Measurements from ENCODE around the gene ABHD17C. TPM values are rescaled to one million over a fixed set of nuclear protein-coding genes. Genes with fewer than 3 reads are reported as not detected.

The ABHD17C gene
- polyA plus RNA-seq, 1 donor (not counting 4 experiments of a cell fraction or from before 2014, with no cell fraction given) = 23.3 TPM

DNA sequence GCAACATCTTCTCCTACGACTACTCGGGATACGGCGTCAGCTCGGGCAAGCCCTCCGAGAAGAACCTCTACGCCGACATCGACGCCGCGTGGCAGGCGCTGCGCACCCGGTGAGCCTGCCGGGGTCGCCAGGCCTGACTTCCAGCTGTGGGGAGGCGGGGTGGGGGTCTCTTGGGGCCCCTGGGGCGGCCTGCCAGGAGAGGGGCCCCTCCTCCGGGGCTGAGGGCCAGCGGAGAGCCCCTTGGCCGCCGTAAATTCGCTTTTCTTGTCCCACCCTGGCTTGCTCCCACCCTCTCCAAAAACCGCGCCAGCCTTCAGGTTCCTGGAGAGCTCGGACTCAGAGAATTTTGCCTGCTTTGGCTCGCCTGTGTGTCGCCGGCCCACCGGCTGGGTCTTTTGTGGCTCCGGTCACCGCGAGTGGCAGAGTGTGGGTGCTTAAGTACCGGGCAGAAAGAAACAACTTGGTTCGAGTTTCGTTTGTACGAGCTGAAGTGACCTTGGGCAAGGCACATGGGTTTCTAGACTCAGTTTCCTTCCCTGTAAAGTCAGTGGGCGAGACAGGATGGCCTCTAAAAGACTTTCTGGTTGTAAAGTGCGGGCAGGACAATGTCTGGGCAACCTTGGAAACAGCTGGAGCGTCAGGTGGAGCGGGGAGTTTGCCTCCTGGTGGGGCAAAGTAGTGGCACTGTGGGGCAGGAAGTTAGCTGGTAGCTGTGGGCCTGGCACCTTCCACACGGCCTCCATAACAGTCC lies 976 bp downstream of the ABHD17C start:
- H3K4me1 ChIP-seq (ENCODE audit: control insufficient read depth, extremely low read depth, insufficient read depth, low read length) = peaks cover 31% of the 10 kb centered on the region

DNA sequence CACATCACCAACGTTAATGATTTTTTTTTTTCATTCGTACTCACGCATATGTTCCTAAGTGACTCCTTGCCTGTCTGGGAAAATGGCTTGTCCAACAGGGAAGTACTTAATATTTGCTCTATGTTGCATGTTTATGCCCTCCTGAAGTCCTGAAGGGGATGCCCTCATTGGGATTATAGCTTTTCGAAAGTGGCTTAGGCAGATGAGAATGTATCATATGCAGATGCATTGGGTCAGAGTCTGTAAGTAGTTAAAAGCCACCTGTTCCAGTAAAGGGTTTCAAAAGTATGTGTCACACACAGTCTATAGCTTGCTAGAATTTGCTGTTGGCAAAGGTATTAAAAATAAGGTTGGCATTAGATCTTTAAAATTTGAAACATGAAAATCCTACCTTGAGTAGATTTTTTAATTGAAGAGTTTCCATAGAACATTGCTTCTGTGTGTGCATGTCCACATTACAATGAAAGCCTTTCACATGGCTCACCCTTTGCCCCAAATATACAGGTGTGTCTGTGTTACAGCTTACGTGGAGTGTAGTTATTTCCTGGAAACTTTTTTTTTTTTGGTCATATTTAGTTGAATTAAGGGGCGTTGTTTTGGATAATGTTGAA lies 2.1 kb downstream of the ABHD17C start:
- Histone ChIP-seq H3K4me2 (ENCODE audit: control insufficient read depth, extremely low read depth, insufficient read depth, low read depth, low read length) (peak overlapping the region; percentile 82), H3K4me1 (ENCODE audit: control insufficient read depth, extremely low read depth, insufficient read depth, low read length) (peaks cover 39% of the 10 kb centered on the region), H3K9me1 (ENCODE audit: control insufficient read depth, extremely low read depth, insufficient read depth, low read length) (no peaks in the 10 kb centered on the region), H3K36me3 (ENCODE audit: control insufficient read depth in 2 of 2, extremely low read depth in 1 of 2, insufficient read depth in 2 of 2, low read length in 2 of 2) (peaks cover 0 to 13% of the 10 kb centered on the region in 2 experiments), H3K4me3 (ENCODE audit: control insufficient read depth in 2 of 3, extremely low read depth in 1 of 3, insufficient read depth in 2 of 3, low read depth in 1 of 3, low read length in 3 of 3) (peak overlapping the region; percentile 75 to 89 (median 85)), H3K27me3 (ENCODE audit: control insufficient read depth, extremely low read depth, insufficient read depth, low read length) (no peaks in the 10 kb centered on the region), H4K20me1 (ENCODE audit: control insufficient read depth, extremely low read depth, insufficient read depth, low read length) (peaks cover 4% of the 10 kb centered on the region), H3K79me2 (ENCODE audit: control insufficient read depth, insufficient read depth, low read length) (peaks cover 65% of the 10 kb centered on the region), H3K9me3 (ENCODE audit: control insufficient read depth, low read depth, low read length) (no peaks in the 10 kb centered on the region), H2AFZ (ENCODE audit: control insufficient read depth, low read length) (no peak overlapping the region), H3K9ac (ENCODE audit: control insufficient read depth, extremely low read depth, insufficient read depth, low read length) (peak overlapping the region; percentile 84), H3K27ac (ENCODE audit: control insufficient read depth, insufficient read depth, low read length) (peak overlapping the region; percentile 58)
- DNase-seq (ENCODE audit: low read depth, low spot score) (no peak), FAIRE-seq (no peak)
- TF ChIP-seq EZH2 (IDR thresholded peaks at IDR 0.05; ENCODE audit: low read length) = no peak
- TF ChIP-seq, protein P1, sequence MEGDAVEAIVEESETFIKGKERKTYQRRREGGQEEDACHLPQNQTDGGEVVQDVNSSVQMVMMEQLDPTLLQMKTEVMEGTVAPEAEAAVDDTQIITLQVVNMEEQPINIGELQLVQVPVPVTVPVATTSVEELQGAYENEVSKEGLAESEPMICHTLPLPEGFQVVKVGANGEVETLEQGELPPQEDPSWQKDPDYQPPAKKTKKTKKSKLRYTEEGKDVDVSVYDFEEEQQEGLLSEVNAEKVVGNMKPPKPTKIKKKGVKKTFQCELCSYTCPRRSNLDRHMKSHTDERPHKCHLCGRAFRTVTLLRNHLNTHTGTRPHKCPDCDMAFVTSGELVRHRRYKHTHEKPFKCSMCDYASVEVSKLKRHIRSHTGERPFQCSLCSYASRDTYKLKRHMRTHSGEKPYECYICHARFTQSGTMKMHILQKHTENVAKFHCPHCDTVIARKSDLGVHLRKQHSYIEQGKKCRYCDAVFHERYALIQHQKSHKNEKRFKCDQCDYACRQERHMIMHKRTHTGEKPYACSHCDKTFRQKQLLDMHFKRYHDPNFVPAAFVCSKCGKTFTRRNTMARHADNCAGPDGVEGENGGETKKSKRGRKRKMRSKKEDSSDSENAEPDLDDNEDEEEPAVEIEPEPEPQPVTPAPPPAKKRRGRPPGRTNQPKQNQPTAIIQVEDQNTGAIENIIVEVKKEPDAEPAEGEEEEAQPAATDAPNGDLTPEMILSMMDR (optimal IDR thresholded peaks at IDR 0.05 in 1 of 3, IDR thresholded peaks at IDR 0.05 in 1 of 3, conservative IDR thresholded peaks at IDR 0.05 in 1 of 3; ENCODE audit: extremely low read depth in 1 of 3, insufficient read depth in 2 of 3, low read length in 3 of 3) = no peak
- dilution Hi-C loops (cut with MboI; ENCODE audit: extremely low pct_ligation_motif_present, low sequenced_read_pairs) = loop anchor here (25.0 kb wide), 1 partner anchor 110 kb away; no protein-coding TSS in a partner anchor

More for the DNA sequence above, 976 bp downstream of the ABHD17C start:
- Histone ChIP-seq H3K9me3 (ENCODE audit: control insufficient read depth, low read depth, low read length) (no peaks in the 10 kb centered on the region), H3K36me3 (ENCODE audit: control insufficient read depth in 2 of 2, extremely low read depth in 1 of 2, insufficient read depth in 2 of 2, low read length in 2 of 2) (peaks cover 0 to 13% of the 10 kb centered on the region in 2 experiments), H3K4me3 (ENCODE audit: control insufficient read depth in 2 of 3, extremely low read depth in 1 of 3, insufficient read depth in 2 of 3, low read depth in 1 of 3, low read length in 3 of 3) (peak overlapping the region; percentile 75 to 89 (median 85)), H4K20me1 (ENCODE audit: control insufficient read depth, extremely low read depth, insufficient read depth, low read length) (peaks cover 4% of the 10 kb centered on the region), H3K27ac (ENCODE audit: control insufficient read depth, insufficient read depth, low read length) (peak overlapping the region; percentile 58), H3K9me1 (ENCODE audit: control insufficient read depth, extremely low read depth, insufficient read depth, low read length) (no peaks in the 10 kb centered on the region), H2AFZ (ENCODE audit: control insufficient read depth, low read length) (peak overlapping the region; percentile 74), H3K9ac (ENCODE audit: control insufficient read depth, extremely low read depth, insufficient read depth, low read length) (peak overlapping the region; percentile 84), H3K27me3 (ENCODE audit: control insufficient read depth, extremely low read depth, insufficient read depth, low read length) (no peaks in the 10 kb centered on the region), H3K4me2 (ENCODE audit: control insufficient read depth, extremely low read depth, insufficient read depth, low read depth, low read length) (peak overlapping the region; percentile 82), H3K79me2 (ENCODE audit: control insufficient read depth, insufficient read depth, low read length) (peaks cover 54% of the 10 kb centered on the region)
- DNase-seq (ENCODE audit: low read depth, low spot score) (no peak), FAIRE-seq (peak; percentile 58)
- TF ChIP-seq EZH2 (IDR thresholded peaks at IDR 0.05; ENCODE audit: low read length) = no peak
- TF ChIP-seq, protein P1 (optimal IDR thresholded peaks at IDR 0.05 in 1 of 3, IDR thresholded peaks at IDR 0.05 in 1 of 3, conservative IDR thresholded peaks at IDR 0.05 in 1 of 3; ENCODE audit: extremely low read depth in 1 of 3, insufficient read depth in 2 of 3, low read length in 3 of 3) = peak; percentile 71 to 75 (median 72)
- dilution Hi-C loops (cut with MboI; ENCODE audit: extremely low pct_ligation_motif_present, low sequenced_read_pairs) = loop anchor here (25.0 kb wide), 1 partner anchor 109 kb away; no protein-coding TSS in a partner anchor

All from keratinocyte (primary cell).